ENCODE results near the gene RPS3A.
"Not testable (repeated sequence)": the region's sequence is repeated elsewhere in the genome, so short reads cannot be mapped to it uniquely, and the experiment has no call there.

Gene RPS3A

DNA sequence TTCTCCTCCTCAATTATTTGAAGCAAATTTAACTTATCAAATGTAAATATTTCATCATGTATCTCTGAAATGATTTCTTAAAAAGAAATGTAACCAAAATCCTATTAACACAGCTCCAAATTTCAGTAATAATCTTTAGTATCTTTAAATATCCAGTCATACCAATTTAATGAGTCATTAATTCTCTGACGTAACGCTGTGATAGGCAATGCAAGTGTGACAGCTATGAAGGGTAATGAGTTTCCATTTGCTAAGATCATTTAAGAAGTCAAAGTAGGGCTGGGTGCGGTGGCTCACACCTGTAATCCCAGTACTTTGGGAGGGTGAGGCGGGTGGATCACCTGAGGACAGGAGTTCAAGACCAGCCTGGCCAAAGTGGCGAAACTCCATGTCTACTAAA lies 15.6 kb downstream of the RPS3A start:
- no peak for DNase-seq (ENCODE audit: low spot score)

DNA sequence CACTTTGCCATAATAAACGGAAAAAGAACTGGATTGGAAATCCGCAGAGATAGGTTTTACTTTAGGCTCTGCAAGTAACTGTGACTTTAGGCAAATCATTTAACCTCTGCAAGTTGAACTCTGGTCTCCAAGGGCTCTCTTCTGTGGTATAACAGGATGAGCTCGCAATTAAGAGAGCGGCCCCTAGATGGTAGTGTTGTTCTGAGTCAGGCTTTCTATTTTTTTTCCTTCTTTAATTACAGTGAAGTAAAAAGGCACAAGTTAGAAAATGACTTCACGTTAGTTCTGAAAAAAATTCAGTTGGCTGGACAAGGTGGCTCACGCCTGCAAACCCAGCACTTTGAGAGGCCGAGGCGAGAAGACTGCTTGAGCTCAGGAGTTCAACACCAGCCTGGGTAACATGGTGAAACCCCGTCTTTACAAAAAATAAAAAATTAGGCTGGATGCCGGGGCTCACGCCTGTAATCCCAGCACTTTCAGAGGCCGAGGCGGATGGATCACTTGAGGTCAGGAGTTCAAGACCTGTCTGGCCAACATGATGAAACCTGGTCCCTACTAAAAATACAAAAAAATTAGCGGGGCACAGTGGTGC lies 18.0 kb downstream of the RPS3A start:
- DNase-seq (ENCODE audit: low spot score): peak; percentile 74

DNA sequence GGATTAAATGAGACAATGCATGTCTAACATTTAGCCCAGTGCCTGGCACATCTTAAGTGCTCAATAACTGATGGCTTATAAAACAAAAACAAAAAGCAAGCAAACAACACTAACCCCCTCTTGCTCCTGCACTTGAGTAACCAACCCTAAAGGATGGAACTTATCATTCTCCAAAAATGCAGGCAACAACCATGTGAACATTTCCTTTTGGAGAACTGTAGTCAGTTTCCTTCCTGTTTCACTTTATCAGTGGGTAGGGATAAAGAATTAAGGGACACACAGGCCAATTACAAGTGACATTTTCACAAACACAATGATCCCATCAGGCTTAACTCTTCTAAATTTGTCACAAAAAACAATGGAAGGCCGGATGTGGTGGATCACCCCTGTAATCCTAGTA lies 30.4 kb downstream of the RPS3A start:
- no peak for DNase-seq (ENCODE audit: low spot score)

DNA sequence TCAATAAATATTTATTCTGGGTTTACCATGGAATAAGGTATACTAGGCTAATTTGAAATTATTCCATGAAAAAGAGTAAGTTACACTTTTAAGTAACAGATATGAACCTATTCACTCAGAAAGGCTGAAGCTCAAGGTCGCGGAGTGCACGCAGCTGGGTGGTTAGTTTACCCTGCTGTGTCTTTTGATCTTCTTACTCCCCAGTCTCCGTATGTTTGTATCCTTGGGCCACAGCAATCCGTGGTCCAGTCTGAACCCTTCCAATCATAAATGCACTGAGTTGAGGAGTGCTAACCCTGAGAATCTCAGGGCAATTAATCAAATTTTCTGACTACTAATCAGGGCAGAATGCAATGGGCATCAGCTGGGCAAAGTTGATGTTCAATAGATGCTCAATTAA lies 33.9 kb downstream of the RPS3A start:
- no peak for DNase-seq (ENCODE audit: low spot score)

DNA sequence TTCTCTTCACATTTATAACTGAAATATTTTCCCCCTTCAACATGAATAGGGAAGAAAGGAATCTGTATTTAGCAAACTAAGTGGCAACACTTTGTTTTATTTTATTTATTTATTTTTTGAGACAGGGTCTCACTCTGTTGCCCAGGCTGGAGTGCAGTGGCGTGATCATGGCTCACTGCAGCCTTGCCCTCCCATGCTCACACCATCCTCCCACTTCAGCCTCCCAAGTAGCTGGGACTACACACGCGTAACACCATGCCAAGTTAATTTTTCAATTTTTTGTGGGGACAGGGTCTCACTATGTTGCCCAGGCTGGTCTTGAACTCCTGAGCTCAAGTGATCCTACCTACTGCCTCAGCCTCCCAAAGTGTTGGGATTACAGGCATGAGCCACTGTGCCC lies 36.6 kb downstream of the RPS3A start:
- not testable (repeated sequence) for DNase-seq (ENCODE audit: low spot score)

DNA sequence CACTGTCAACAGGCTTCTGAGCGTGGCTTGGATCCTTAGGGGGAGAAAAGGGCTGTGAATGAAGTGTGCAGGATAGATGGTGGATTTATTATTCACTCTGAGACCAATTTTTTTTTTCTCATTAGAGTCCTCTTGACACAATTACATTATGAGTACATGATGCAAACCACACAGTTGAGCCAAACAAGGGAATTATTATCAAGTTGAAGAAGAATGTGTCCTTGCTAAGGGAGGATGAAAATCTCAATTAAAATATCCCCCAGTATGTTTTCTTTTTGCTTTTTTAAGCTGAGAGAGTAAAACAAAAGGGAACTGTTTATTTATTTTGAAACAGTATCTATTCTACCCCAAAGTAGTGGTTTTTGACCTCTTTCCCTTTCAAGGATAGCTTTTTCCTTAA lies 40.4 kb downstream of the RPS3A start:
- DNase-seq (ENCODE audit: low spot score): no peak

DNA sequence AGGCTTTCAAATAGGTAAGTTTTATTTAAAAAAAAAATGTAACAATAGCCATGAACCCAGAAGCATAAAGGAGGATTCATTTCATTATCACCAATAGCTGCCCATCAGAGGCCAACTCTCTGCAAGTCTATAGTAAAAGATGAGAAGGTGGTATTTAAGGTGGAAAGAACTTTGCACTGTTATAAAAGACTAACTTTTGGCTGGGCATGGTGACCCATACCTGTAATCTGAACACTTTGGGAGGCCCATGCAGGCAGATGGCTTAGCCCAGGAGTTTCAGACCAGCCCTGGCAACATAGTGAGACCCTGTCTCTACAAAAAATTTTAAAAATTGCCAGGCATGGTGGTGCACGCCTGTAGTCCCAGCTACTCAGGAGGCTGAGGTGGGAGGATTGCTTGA lies 43.3 kb downstream of the RPS3A start:
- DNase-seq (ENCODE audit: low spot score): no peak

DNA sequence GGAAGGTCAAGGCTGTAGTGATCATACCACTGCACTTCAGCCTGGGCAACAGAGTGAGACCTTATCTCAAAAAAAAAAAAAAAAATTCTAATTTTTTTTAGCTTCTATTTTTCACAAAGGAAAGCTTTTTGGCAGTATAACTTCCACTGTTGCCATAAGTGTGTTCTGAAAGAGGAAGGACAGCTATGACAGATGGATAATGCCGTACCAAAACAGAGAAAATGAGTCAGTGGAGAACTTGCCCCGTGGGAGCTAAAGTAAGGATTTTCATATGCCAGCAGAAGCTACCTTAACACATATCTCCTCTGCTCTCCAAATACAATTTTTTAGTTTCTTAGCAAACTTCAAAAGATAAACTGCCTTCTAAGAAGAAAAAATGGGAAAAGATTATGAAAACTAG lies 43.7 kb downstream of the RPS3A start:
- DNase-seq (ENCODE audit: low spot score): no peak

DNA sequence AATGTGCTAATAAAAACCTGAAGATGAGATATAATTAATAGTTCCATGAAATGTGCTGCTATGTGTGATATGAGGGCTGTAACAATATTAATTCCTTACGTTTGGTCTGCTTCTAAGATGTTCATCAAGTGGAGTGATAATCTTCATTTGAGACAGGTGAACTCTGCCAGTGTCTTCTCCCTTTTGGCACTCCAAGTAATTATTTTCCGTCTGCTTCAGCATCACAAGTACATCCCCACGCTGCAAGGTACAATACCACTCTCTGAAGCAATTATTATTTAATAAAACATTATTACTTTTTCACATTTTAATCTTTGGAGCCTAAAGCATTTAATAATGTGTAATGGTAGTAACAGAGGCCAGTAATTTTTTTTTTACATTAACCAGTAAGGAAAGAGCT lies 44.4 kb downstream of the RPS3A start:
- DNase-seq (ENCODE audit: low spot score): no peak

DNA sequence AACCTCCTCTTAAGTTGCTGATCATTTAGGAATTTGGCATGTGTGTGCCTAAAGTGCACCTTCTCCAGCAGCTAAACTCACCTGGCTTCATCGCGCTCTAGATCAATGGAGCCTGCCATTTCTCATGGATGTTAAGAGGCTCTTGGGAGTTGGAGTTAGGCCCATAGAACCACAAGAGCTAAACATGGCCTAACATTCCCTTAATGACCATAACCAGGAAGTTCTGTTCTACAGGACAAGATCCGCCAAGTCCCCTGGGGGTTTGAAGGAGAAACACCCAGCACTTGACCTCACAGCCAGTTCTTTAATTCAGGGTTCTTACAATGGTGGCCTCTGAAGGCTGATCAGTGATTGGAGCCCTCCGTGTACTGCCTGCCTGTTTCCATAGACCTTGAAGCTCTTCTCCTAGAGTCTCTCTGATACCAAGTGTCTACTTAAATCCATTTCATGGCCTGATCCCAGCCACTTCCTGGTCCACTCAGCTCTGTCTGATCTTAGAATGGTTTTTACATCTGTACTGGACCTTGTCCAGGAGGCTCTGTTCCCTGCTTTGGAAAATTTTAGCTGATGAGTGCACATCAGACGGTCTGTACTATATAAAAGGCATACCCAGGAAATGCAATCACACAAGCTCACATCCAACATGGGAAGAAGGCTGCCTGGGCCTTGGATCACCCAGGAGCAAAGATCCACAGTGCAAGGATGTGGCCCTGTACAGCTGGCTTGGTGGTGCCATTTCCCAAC lies 45.1 kb downstream of the RPS3A start:
- no peak for DNase-seq (ENCODE audit: low spot score)

DNA sequence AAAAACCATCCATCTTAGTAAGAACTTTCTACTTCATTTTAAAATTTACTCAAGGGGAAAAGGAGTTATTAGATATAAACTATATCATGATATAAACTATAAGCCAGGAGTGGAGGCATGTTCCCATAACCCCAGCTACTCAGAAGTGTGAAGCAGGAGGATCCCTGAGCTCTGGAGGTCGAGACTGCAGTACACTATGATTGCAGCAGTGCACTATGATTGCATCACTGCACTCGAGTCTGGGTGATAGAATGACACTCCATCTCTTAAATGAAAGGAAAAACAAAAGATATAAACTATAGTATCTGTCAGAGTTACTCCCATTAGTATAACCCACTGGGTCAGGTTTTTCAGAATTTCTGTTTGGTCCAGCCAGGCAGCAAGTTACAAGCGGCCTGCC lies 47.6 kb downstream of the RPS3A start:
- no peak for DNase-seq (ENCODE audit: low spot score)

DNA sequence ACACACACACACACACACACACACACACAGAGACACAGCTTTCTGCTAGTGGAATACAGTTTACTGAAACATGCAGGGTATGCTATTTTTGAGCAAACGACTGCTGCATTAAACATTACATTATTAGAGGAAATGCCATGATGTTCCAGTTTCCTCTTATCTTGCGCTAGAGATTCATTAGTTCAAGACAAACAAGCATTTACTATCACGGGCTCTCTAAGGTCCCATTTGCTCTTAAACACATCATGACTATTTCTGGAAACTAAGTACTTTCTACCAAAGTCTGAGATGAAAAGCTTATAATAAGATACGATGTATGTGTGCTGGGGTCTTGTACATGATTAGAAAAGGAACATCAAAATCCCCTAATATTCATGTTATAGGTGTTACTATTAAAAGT lies 48.8 kb downstream of the RPS3A start:
- DNase-seq (ENCODE audit: low spot score): no peak

DNA sequence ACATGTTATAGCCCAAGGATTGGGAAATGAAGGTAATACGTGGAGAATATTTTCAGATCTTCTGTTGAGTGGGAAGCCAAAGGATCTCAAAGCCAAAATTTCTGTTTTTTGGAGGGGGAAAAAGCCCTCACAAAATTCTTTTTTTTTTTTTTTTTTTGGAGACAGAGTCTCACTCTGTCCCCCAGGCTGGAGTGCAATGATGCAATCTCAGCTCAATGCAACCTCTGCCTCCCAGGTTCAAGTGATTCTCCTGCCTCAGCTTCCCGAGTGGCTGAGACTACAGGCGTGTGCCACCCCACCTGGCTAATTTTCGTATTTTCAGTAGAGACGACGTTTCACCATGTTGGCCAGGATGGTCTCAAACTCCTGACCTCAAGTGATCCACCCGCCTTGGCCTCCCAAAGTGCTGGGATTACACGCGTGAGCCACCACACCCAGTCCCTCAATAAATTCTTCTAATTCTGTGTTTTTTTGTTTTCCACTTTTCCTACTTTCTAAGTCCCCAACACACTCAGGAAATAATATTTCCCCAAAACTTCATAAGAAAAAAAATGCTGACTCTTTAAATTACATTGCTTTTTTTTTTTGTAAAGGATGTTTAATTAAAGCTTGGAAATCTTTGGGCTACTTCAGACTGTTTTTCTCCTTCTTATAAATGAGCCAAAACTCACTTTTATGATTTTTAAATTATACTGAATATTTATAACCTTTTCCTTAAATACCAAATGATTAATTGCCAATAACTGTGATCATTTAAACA lies 51.6 kb downstream of the RPS3A start:
- no peak for DNase-seq (ENCODE audit: low spot score)

DNA sequence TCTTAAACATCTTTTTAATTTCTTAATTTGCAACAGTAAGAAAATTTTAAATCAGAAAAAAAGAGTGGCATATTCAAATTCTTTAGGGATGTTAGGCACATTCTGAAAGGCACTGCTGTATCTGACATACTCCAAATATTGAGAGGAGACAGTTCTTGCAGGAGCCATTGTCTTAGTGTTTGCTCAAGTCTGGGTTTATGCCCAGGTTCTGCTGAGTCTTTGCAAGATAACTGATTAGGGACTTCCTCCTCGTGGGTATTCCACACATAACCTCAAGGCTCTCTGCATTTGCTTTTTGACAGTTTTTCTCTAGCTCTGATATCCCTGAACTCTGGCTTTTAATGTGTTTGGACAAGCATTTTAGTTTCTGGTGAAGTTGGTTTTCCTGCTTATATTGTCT lies 52.6 kb downstream of the RPS3A start:
- no peak for DNase-seq (ENCODE audit: low spot score)

DNA sequence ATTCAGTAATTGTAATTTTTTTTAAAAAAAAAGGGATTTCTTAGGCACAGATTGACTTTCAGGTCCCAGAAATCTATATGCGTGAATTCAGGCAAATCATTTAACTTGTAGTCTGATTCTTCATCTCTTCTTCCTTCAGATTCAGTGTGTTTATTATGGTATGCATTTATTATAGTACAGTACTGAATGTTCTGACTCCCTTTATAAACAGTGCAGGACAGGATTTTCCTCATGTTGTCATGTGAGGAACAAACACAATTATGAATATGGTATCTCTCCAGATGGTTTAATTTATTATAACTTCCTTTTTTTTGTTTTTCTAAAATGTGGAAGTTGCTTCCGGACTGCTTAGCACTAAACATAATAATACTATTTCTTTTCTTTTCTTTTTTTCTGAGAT lies 54.2 kb downstream of the RPS3A start:
- no peak for DNase-seq (ENCODE audit: low spot score)

Data from AG08395 (cell line).